Loucy (cell line): ENCODE measurements around the gene C17orf114.
A peak's percentile ranks its signal among the peaks of the same experiment; 100 is the strongest.

Experiments
- H2AFZ ChIP-seq: fragments of 200-600 bp; sonication (generic); 2 replicates; pipeline ENCODE4 v1.6.0; 2016; ENCODE audit warnings: antibody characterized with exemption, mild to moderate bottlenecking, low read length, moderate library complexity
- H3F3A ChIP-seq: fragments of 200-600 bp; 2 replicates; pipeline ENCODE4 v1.6.0; 2016; ENCODE audit warnings: antibody characterized with exemption, low read depth, mild to moderate bottlenecking
- H3K27me3 ChIP-seq: fragments of 200-600 bp; sonication (generic); 2 replicates; pipeline ENCODE4 v1.6.1; 2014; ENCODE audit warnings: low read length, mild to moderate bottlenecking; ENCODE audit not compliant: insufficient read depth, poor library complexity, severe bottlenecking
- H3K36me3 ChIP-seq: fragments of 200-600 bp; sonication (generic); 2 replicates; pipeline ENCODE4 v1.6.1; 2016; ENCODE audit warnings: low read length; ENCODE audit not compliant: insufficient read depth
- H3K4me1 ChIP-seq: fragments of 200-600 bp; sonication (generic); 2 replicates; pipeline ENCODE4 v1.5.1; 2014; ENCODE audit warnings: low read length, mild to moderate bottlenecking; ENCODE audit not compliant: insufficient read depth, poor library complexity, severe bottlenecking
- H3K4me2 ChIP-seq: fragments of 200-600 bp; sonication (generic); 2 replicates; pipeline ENCODE4 v1.6.0; 2014; ENCODE audit warnings: antibody characterized with exemption, low read length, low read depth, mild to moderate bottlenecking; ENCODE audit not compliant: poor library complexity, severe bottlenecking
- H3K4me3 ChIP-seq: fragments of 200-600 bp; sonication (generic); 2 replicates; pipeline ENCODE4 v1.5.1; 2014; ENCODE audit warnings: low read length, mild to moderate bottlenecking, mixed read lengths; ENCODE audit not compliant: poor library complexity, severe bottlenecking
- H3K79me2 ChIP-seq: fragments of 200-600 bp; sonication (generic); 2 replicates; pipeline ENCODE4 v1.6.1; 2014; ENCODE audit warnings: low read length; ENCODE audit not compliant: insufficient read depth
- H3K9ac ChIP-seq: fragments of 200-600 bp; sonication (generic); 2 replicates; pipeline ENCODE4 v1.6.0; 2014; ENCODE audit warnings: mild to moderate bottlenecking, low read depth, low read length, moderate library complexity; ENCODE audit not compliant: poor library complexity, severe bottlenecking
- H3K9me2 ChIP-seq: fragments of 200-600 bp; sonication (generic); replicated peaks from 2 replicates; pipeline ENCODE4 v1.6.1; 2016; ENCODE audit warnings: low read depth, low read length, mixed read lengths
- H3K9me3 ChIP-seq: fragments of 200-600 bp; sonication (generic); 2 replicates; pipeline ENCODE4 v1.6.1; 2014; ENCODE audit warnings: mild to moderate bottlenecking, antibody characterized with exemption, low read length, low read depth; ENCODE audit not compliant: insufficient read depth
- H4K20me1 ChIP-seq: fragments of 200-600 bp; sonication (generic); 2 replicates; pipeline ENCODE4 v1.6.0; 2014; ENCODE audit warnings: antibody characterized with exemption, low read length, mild to moderate bottlenecking; ENCODE audit not compliant: insufficient read depth, poor library complexity, severe bottlenecking
- CTCF ChIP-seq: fragments of 200-600 bp; sonication (generic); conservative IDR thresholded peaks from 2 replicates; pipeline ENCODE4 v1.5.1; 2014; ENCODE audit warnings: mild to moderate bottlenecking, antibody characterized with exemption, low read length
- EZH2phosphoT487 ChIP-seq: fragments of 200-600 bp; IDR thresholded peaks from 2 replicates; pipeline ENCODE4 v1.6.1; 2018; ENCODE audit warnings: antibody characterized with exemption, mild to moderate bottlenecking, moderate library complexity, borderline replicate concordance

The C17orf114 gene

GRCh38 chr17:4789701-4789950 is 12.5 kb downstream of the C17orf114 start:
- Histone ChIP-seq H3F3A (peaks cover 4% of the 10 kb centered on the region; the same call in 1 of the 2 replicates), H3K4me2 (peak overlapping the region; percentile 85), H3K36me3 (no peaks in the 10 kb centered on the region), H3K9me3 (no peaks in the 10 kb centered on the region), H2AFZ (peak overlapping the region; percentile 84; the same call in 1 of the 2 replicates), H3K4me1 (peaks cover 10% of the 10 kb centered on the region), H3K79me2 (no peaks in the 10 kb centered on the region), H3K9ac (peak overlapping the region; percentile 69), H3K27me3 (no peaks in the 10 kb centered on the region), H4K20me1 (no peaks in the 10 kb centered on the region), H3K9me2 (no peaks in the 10 kb centered on the region), H3K4me3 (peak overlapping the region; percentile 72)
- TF ChIP-seq CTCF (no peak), EZH2phosphoT487 (no peak)

- Histone ChIP-seq H4K20me1 (no peaks in the 10 kb centered on the region), H3K9me3 (no peaks in the 10 kb centered on the region), H3K79me2 (no peaks in the 10 kb centered on the region), H3K27me3 (no peaks in the 10 kb centered on the region), H3F3A (peaks cover 4% of the 10 kb centered on the region; the same call in 1 of the 2 replicates), H3K4me2 (peak within 1 kb of the TSS; percentile 85), H3K9ac (peak within 1 kb of the TSS; percentile 69), H2AFZ (peak within 1 kb of the TSS; percentile 84; the same call in 1 of the 2 replicates), H3K36me3 (no peaks in the 10 kb centered on the region), H3K9me2 (no peaks in the 10 kb centered on the region), H3K4me1 (peaks cover 10% of the 10 kb centered on the region), H3K4me3 (peak within 1 kb of the TSS; percentile 72)
- TF ChIP-seq CTCF: no peak
- no peak for TF ChIP-seq EZH2phosphoT487
Observed at GRCh38 chr17:4788807-4789700, 13.1 kb downstream of the C17orf114 start, which contains the start of gene GLTPD2. Gene GLTPD2 (plus strand): TSS chr17:4788964. CDS start chr17:4789012, 48 bp downstream.

- H3K27me3 ChIP-seq: no peaks in the 10 kb centered on the region
- no peaks in the 10 kb centered on the region for H3K36me3 ChIP-seq
- no peaks in the 10 kb centered on the region for H3K79me2 ChIP-seq
- no peak overlapping the region for H3K9ac ChIP-seq
- H3K4me3 ChIP-seq: no peak overlapping the region
- H2AFZ ChIP-seq: no peak overlapping the region
- no peak overlapping the region for H3K4me2 ChIP-seq
- no peaks in the 10 kb centered on the region for H3K9me3 ChIP-seq
- no peaks in the 10 kb centered on the region for H3K9me2 ChIP-seq
- peaks cover 4% of the 10 kb centered on the region; the same call in 1 of the 2 replicates for H3F3A ChIP-seq
- no peaks in the 10 kb centered on the region for H4K20me1 ChIP-seq
- no peak for TF ChIP-seq EZH2phosphoT487
- no peak for TF ChIP-seq CTCF
- peaks cover 10% of the 10 kb centered on the region for H3K4me1 ChIP-seq
Observed at GRCh38 chr17:4788159-4788806, 13.8 kb downstream of the C17orf114 start.
